ENCODE results near the gene CDC14A.
A peak's percentile ranks its signal among the peaks of the same experiment; 100 is the strongest.

CDC14A gene

GRCh38 chr1:100543640-100544039, 191.3 kb downstream of the CDC14A start:
- FAIRE-seq: no peak

DNA sequence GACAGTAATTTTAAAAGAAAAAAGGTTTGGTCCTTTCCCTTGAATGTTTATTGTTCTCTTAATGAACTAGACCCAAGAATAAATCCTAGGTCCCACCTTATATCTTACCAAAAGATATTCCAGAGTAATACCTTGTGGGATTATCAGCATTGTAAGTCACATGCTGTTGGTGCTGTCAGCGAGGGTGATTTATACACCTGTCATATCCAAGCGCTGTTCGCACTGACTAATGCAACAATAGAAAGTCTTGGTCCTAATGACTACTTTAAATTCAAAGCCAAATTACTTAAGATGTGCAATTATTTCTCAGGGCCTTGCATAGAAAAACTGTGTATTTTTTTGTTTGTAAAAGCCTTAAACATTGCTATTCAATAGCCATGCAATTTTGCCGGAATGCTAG, 192.5 kb downstream of the CDC14A start:
- no peak for FAIRE-seq

DNA sequence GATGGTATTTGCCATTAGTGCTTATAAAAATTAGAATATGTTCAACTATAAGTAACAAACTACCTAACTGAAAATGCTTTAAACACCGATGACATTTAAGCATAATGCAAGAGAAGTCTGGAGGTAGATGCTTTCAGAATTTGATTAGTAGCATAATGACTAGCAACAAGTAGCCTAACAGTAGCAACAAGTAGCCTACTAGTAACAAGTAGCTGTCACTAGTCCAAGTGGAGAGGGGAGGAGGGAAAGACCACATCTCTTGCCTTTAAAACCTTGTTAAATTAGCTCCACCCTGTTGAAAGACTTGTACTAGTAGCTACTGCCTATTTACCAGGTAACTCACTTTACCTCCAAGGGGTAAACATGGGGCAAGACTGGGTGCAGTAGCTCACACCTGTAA, 193.5 kb downstream of the CDC14A start:
- no peak for FAIRE-seq

DNA sequence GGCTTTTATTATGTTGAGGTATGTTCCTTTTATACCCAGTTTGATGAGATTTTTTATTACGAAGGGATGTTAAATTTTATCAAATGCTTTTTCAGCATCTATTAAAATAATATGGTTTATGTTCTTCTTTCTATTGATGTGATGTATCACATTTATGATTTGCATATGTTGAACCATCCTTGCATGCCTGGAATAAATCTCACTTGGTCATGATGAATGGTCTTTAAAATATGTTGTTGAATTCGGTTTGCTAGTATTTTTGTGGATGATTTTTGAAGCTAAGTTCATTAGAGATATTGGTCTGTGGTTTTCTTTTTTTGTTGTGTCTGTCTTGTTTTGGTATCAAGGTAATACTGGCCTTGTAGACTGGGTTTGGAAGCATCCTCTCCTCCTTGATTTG, 199.7 kb downstream of the CDC14A start:
- FAIRE-seq: no peak

DNA sequence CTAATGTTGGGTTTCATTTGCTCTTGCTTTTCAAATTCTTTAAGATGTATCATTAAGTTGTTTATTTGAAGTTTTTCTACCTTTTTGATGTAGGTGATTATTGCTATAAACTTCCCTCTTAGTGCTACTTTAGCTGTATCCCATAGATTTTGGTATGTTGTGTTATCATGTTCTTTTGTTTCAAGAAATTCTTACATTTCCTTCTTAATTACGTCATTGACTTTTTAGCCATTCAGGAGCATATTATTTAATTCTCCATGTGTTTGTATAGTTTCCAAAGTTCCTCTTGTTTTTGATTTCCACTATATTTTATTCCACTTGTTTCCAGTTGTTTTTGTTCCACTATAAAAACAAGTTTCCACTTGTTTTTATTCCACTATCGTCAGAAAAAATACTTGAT, 200.6 kb downstream of the CDC14A start:
- FAIRE-seq: peak; percentile 14

- no peak for FAIRE-seq
These were observed 203.9 kb downstream of the CDC14A start for GRCh38 chr1:100556181-100556580.

GRCh38 chr1:100556925-100557605, 204.8 kb downstream of the CDC14A start:
- no peak for FAIRE-seq

DNA sequence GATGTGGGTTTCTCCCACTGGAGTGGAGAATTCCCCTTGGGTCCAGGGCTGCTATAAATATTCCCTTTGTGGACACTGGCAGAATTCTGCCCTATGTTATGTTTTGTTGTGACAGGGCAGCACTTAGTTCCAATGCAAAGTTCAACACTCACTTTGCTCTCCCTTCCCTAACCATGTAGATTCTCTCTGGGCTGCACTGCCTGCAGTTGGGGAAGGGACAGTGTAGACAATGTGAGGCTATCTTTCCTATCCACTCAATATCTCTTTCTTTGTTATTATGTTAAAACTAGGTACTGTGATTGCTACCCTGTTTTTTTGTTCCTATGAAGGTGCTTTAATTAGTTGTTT, 205.3 kb downstream of the CDC14A start:
- no peak for FAIRE-seq

DNA sequence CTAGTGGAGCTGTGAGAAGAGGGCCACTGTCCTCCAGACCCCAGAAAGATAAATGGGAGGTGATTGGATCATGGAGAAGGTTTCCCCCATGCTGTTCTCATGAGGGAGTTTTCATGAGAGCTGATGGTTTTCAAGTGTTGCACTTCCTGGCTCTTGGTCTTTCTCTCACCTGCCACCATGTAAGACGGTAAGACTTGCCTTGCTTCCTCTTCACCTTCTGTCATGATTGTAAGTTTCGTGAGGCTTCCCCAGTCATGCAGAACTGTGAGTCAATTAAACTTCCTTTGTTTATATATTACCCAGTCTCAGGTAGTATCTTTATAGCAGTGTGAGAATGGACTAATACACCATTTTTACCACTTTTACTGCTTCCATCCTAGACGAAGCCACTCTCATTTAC, 213.2 kb downstream of the CDC14A start:
- no peak for FAIRE-seq

DNA sequence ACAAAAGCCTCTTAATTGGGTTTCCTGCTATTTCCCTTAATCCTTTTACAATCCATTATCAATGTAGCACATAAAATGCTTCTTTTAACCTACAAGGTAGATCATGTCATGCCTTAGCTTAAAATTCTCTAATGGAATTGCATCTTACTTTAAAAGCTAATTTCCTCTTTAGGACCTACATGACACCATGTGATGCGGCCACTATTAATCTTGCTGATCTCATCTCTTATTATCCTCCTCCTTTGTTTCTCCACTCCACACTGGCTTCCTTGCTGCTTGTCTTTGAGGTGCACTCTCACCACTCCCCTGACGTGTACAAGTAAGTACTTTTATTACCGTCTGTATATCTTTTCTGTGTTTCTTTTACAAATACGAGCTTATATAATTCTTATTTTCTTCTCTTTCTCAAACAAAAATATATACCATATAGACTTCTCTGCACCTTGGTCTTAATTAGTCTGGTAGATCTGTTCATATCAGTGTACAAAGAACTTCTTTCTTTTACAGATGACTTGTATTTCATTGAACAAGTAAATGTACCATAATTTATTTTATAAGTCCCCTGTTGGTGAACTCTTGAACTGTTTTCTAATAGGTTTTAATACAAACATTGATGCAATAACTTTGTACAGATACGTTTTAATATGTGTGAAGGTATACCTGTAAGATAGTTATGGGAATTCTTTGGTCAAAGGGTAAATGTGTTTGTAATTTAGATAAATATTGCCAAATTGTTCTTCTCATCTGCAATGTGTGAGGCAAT, 213.8 kb downstream of the CDC14A start:
- no peak for FAIRE-seq

GRCh38 chr1:100567062-100567461, 214.8 kb downstream of the CDC14A start:
- no peak for FAIRE-seq

Measured in colon (tissue), 2 donors.